Activated naive CD4-positive, alpha-beta T cell treated with anti-CD3 and anti-CD28 coated beads, Interleukin-2, amount 50 U/mL, for 72 hours (primary cell): ENCODE measurements around the gene KRT82. TPM values are rescaled to one million over a fixed set of nuclear protein-coding genes. Genes with fewer than 3 reads are reported as not detected.
"Not testable (repeated sequence)": the region's sequence is repeated elsewhere in the genome, so short reads cannot be mapped to it uniquely, and the experiment has no call there.

ENCODE experiments used
- ATAC-seq, 2 donors: fragments of 150-1000 bp; cut with Tn5 transposase; 2 replicates each; pipeline ENCODE4 v1.10.0; 2021; ENCODE audit warnings: mild to moderate bottlenecking in 2 of 2, moderate library complexity in 2 of 2
- DNase-seq, 2 donors: peaks; one replicate each; pipeline ENCODE4 v3.0.0; 2021 to 2022; ENCODE audit warnings: low spot score in 2 of 2
- H3K27ac Mint-ChIP-seq, 2 donors: one replicate each; pipeline ENCODE4 v1.8.0; 2022; ENCODE audit warnings: mild to moderate bottlenecking in 2 of 2, mixed read lengths in 2 of 2
- H3K36me3 Mint-ChIP-seq, 2 donors: one replicate each; pipeline ENCODE4 v1.8.0; 2022; ENCODE audit warnings: mixed read lengths in 2 of 2
- H3K9me3 Mint-ChIP-seq, 2 donors: one replicate each; pipeline ENCODE4 v1.8.0; 2022; ENCODE audit warnings: mixed read lengths in 2 of 2
- total RNA-seq, 2 donors: library from RNA; stranded (reverse); gene quantifications; one replicate each; pipeline ENCODE4 v1.2.3, GENCODE V29; 2022

Gene KRT82
- total RNA-seq, 2 donors from 2014 or later = not detected

- DNase-seq (no peak), ATAC-seq (no peak)
- Mint-ChIP-seq H3K27ac (no peak overlapping the region), H3K9me3 (no peaks in the 10 kb centered on the region), H3K36me3 (no peaks in the 10 kb centered on the region)
Measured at GRCh38 chr12:52347551-52348510, 58.3 kb downstream of the KRT82 start.

GRCh38 chr12:52347016-52347415, 59.1 kb downstream of the KRT82 start:
- no peak overlapping the region for H3K27ac Mint-ChIP-seq

DNA sequence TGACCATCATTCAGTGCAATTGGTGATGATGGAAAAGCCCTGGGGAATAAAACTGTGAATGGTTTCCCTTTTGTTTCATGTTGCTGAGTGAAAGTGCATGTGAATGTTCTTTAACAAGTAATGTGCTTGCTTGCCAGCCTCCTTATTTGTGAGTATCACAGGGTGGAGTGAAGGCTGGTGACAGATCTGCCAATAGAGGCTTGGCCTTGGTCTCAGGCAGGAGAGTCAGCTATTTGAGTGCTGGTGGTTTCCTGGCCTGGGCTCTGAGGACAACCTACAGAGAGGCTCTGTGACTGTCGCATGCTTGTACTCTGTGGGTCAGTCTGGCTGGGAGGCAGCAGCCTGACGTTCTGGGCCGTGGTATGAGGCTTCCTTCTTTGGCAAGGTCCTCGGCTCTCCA, 59.5 kb downstream of the KRT82 start:
- no peak for ATAC-seq
- Mint-ChIP-seq H3K9me3 (no peaks in the 10 kb centered on the region), H3K27ac (no peak overlapping the region), H3K36me3 (no peaks in the 10 kb centered on the region)
- DNase-seq = no peak

More at GRCh38 chr12:52347016-52347415, 59.1 kb downstream of the KRT82 start:
- DNase-seq = no peak
- no peak for ATAC-seq
- Mint-ChIP-seq H3K36me3 (no peaks in the 10 kb centered on the region), H3K9me3 (no peaks in the 10 kb centered on the region)

DNA sequence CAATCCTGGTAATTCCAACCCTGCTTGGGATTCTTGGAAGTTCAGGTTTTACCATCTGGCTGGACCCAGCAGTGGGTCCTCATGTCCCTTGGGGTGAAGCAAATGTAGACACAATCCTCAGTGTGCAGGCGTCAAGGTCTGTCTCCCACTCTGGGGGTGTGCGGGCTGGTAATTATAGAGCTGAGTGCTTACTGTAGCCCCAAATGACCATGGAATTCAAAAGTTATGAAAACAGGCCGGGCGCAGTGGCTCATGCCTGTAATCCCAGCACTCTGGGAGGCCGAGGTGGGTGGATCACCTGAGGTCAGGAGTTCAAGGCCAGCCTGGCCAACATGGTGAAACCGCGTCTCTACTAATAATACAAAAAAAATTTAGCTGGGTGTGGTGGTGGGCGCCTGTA, 61.1 kb downstream of the KRT82 start:
- H3K27ac Mint-ChIP-seq, ATAC-seq, DNase-seq, H3K36me3 Mint-ChIP-seq, H3K9me3 Mint-ChIP-seq: not testable (repeated sequence)

DNA sequence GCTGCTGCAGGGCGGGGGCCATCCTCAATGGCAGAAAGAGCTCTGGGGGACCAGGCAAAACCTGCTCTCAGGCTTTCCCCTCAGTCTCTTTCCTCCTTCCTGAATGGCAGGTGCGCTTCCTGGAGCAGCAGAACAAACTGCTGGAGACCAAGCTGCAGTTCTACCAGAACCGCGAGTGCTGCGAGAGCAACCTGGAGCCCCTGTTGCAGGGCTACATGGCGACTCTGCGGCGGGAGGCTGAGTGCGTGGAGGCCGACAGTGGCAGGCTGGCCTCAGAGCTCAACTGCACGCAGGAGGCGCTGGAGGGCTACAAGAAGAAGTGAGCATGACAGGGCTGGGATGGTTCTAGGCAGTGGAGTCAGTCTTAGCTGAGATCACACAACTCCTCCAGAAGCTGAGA, 62.0 kb downstream of the KRT82 start:
- no peak for DNase-seq
- Mint-ChIP-seq H3K27ac (no peak overlapping the region), H3K36me3 (no peaks in the 10 kb centered on the region), H3K9me3 (no peaks in the 10 kb centered on the region)
- ATAC-seq = no peak

Other genes with a start within 250 kb of the KRT82 start
- not detected for gene KRT80, start 214.3 kb downstream of the KRT82 start, total RNA-seq
- 1 to 10 TPM in 1 of 2 donors, under 1 TPM in 1; 0.36 to 8.0 TPM for gene KRT7, start 173.1 kb downstream of the KRT82 start, total RNA-seq
- under 1 TPM in 1 of 2 donors, not detected in 1; 0.37 TPM for gene KRT86, start 131.7 kb downstream of the KRT82 start, total RNA-seq
- not detected for gene KRT81, start 114.8 kb downstream of the KRT82 start, total RNA-seq
- not detected for gene KRT83, start 84.9 kb downstream of the KRT82 start, total RNA-seq
- not detected for gene KRT85, start 38.9 kb downstream of the KRT82 start, total RNA-seq
- gene KRT84, start 20.7 kb downstream of the KRT82 start, total RNA-seq = not detected
- gene KRT75, start 28.0 kb upstream of the KRT82 start, total RNA-seq = not detected
- gene KRT6B, start 45.8 kb upstream of the KRT82 start, total RNA-seq = not detected
- gene KRT6C, start 67.5 kb upstream of the KRT82 start, total RNA-seq = not detected
- not detected for gene KRT6A, start 86.9 kb upstream of the KRT82 start, total RNA-seq
- not detected for gene KRT5, start 114.1 kb upstream of the KRT82 start, total RNA-seq
- not detected for gene KRT71, start 146.8 kb upstream of the KRT82 start, total RNA-seq
- not detected for gene KRT74, start 167.5 kb upstream of the KRT82 start, total RNA-seq
- gene KRT72, start 195.1 kb upstream of the KRT82 start, total RNA-seq = 1 to 10 TPM; 1.4 to 7.7 TPM
- gene KRT73, start 212.2 kb upstream of the KRT82 start, total RNA-seq = 1 to 10 TPM in 1 of 2 donors, under 1 TPM in 1; 0.98 to 4.9 TPM
- not detected for gene KRT2, start 245.9 kb upstream of the KRT82 start, total RNA-seq